ENCODE data around the gene SPATA9. TPM values are rescaled to one million over a fixed set of nuclear protein-coding genes. Genes with fewer than 3 reads are reported as not detected.
A peak's percentile ranks its signal among the peaks of the same experiment; 100 is the strongest.

Gene SPATA9
- total and polyA plus RNA-seq, 9 of the 15 experiments (the other 6 are each of a cell fraction or from before 2014, with no cell fraction given) = 0.16 to 5.5 (median 0.39) TPM; not detected in 3

GRCh38 chr5:95646569-95647431 lies 36.0 kb downstream of the SPATA9 start, which contains the start of gene RFESD (continued):
- TF ChIP-seq PATZ1 (CRISPR knock-in tag; IDR thresholded peaks at IDR 0.05; ENCODE audit: borderline replicate concordance) (no peak), ARNT (IDR thresholded peaks at IDR 0.05) (no peak), E4F1 (CRISPR knock-in tag; IDR thresholded peaks at IDR 0.05; ENCODE audit: borderline replicate concordance) (no peak), ZNF184 (CRISPR knock-in tag; IDR thresholded peaks at IDR 0.05) (no peak), SMAD1 (IDR thresholded peaks at IDR 0.05; ENCODE audit: low read depth, low read length, partially characterized antibody) (peak; percentile 71), VEZF1 (CRISPR knock-in tag; IDR thresholded peaks at IDR 0.05) (peak; percentile 69), DIDO1 (tag; IDR thresholded peaks at IDR 0.05; ENCODE audit: low read depth) (no peak), ETS1 (conservative IDR thresholded peaks at IDR 0.05; ENCODE audit: control insufficient read depth, low read depth, low read length) (peak; percentile 86), PCBP1 (IDR thresholded peaks at IDR 0.05; ENCODE audit: low read depth, low read length, poor library complexity, severe bottlenecking) (peak; percentile 52), GATAD2A (IDR thresholded peaks at IDR 0.05) (peak; percentile 74; the same call in 1 of the 2 replicates), ZNF551 (CRISPR knock-in tag; IDR thresholded peaks at IDR 0.05) (no peak), WHSC1 (IDR thresholded peaks at IDR 0.05; ENCODE audit: low read length) (no peak), CREB3 (tag; conservative IDR thresholded peaks at IDR 0.05; ENCODE audit: low read depth) (0 out of 2 replicates have a peak, but pooled peaks have one; percentile 2)
